ENCODE results near the gene CD9.
"Not testable (repeated sequence)": the region's sequence is repeated elsewhere in the genome, so short reads cannot be mapped to it uniquely, and the experiment has no call there.

Gene CD9

DNA sequence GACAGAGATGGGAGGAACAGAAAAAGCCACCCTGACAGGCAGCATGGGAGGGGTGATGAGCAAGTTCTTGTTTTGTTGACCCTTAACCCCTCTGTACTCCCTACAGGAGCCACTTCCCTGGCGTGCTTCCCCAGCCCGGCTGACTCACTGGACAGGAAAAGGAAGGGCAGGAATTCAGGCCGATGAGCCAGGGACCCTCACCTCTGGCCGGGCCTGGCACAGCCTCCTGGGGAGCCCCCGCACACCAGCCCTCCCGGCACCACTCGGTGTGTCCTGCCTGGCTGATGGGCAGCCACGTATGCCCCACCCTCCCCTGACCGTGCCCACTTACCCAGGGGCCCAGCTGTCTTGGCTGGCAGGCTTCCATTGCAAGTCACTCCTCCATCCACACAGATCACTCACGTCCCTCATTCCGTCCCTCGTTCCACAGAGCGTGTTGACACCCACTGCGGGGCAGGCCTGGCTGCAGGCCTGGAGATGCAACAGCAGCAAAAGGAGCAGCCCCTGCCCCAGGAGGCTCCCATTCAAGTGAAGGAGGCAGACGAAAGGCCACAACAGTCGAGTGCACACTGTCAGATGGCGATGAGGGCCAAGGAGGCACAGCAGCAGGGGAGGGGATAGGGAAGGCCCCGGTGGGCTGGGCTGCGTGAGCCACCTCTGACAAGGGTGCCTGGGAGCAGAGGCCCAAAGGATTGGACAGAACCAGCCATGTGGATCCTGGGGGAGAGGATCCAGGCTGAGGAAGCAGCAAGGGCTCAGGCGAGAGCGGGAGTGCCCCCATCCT, 19.7 kb upstream of the CD9 start:
- DNase-seq (ENCODE audit: low spot score), result peak; percentile 60

DNA sequence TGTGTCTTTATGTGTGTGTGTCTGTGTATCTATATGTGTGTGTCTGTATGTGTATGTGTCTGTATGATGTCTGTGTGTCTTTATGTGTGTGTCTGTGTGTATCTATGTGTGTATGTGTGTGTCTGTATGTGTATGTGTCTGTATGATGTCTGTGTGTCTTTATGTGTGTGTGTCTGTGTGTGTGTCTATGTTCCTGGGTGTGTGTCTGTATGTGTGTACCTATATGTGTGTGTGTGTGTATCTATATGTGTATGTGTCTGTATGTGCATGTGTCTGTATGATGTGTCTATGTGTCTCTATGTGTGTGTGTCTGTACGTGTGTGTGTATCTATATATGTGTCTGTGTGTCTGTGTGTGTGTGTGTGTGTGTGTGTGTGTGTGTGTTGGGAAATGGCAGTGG, 19.0 kb upstream of the CD9 start:
- DNase-seq (ENCODE audit: low spot score), result no peak

DNA sequence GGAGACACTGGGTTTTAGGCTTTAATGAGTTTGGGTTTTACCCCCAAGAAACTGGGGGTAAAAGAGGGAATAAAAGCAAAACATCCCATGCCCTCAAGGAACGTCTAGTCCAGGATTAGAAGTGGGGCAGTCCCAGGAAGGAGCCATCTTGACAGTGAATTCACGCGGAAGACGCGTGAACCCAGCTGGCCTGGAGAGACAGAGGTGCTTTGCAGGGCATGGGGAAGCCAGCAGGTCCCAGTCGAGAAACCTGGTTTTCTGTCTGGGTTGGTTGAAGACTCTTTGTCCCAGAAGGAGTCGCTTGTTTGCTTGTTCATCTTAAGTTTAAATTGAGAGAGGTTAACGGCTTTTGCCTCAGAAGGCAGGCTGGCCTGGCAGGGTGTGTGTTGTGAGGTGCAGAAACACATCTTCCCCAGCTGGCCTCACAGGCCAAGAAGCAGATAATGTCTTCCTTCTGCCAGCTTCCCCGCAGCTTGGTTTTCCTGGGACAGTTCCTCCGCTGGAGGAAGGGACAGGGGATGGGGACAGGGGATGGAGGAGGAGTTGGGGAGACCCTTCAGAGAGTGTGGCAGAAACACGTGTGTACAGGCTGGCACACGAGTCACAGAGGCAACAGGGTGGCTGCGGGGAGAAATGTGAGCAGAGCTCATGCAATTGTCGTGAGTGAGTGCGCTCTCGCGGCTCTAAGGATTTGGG, 18.5 kb upstream of the CD9 start:
- DNase-seq (ENCODE audit: low spot score), result no peak

DNA sequence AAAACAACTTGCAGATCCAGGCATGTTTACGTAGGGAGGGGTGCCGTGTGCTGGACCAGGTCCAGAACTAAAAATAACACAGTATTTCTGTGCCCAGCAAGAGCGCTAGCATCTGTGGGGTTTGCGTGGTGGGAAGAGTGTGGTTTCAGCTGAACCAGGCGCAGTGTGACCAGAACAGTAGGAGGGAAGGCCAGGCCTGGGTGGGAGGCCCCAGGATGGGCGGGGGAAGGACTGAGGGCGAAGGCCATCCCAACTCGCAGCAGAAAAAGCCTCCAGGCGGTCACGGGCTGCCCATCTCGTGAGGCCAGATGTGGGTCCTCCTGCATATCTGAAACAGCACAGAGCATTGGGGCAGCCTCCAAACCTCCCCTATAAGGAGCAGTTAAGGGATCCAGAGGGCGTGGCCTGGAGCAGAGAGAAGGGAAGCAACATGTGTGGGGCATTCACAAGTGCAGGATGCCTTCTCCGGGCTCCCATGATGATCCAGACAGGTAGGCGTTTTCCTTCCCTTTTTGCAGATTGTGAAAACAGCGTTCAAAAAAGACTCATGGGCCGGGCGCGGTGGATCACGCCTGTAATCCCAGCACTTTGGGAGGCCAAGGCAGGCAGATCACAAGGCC, 17.8 kb upstream of the CD9 start:
- DNase-seq (ENCODE audit: low spot score), result peak; percentile 42

DNA sequence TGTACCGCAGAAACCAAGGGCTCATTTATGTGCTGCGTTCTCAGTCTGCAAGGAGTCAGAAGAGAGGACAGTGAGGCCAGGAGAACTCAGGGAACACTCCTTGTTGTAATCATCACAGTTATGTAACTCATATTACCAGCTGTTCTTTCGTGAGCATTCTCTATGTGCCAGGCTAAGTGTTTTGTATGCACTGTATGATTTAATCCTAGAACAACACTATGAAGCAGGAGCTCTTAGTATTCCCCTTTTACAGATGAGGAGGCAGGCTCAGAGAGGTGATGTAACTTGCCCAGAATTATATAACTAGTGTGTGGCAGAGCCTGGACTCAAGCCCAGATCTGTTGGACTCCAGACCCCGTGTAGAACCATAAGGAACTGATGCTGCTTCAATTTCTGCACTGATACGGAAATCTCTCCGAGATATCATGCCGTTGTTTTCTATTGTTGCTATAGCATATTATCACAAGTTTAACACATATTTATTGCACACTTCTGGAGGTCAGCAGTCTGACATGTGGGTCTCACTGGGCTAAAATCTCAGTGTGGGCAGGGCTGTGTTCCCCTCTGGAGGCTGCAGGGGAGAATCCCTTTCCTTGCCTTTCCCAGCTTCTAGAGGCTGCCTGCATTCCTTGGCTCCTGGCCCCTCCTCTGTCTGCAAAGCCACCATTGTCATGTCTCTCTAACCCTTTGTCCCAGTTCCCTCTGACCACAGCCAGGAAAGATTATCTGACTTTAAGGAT, 16.3 kb upstream of the CD9 start:
- no peak for DNase-seq (ENCODE audit: low spot score)

DNA sequence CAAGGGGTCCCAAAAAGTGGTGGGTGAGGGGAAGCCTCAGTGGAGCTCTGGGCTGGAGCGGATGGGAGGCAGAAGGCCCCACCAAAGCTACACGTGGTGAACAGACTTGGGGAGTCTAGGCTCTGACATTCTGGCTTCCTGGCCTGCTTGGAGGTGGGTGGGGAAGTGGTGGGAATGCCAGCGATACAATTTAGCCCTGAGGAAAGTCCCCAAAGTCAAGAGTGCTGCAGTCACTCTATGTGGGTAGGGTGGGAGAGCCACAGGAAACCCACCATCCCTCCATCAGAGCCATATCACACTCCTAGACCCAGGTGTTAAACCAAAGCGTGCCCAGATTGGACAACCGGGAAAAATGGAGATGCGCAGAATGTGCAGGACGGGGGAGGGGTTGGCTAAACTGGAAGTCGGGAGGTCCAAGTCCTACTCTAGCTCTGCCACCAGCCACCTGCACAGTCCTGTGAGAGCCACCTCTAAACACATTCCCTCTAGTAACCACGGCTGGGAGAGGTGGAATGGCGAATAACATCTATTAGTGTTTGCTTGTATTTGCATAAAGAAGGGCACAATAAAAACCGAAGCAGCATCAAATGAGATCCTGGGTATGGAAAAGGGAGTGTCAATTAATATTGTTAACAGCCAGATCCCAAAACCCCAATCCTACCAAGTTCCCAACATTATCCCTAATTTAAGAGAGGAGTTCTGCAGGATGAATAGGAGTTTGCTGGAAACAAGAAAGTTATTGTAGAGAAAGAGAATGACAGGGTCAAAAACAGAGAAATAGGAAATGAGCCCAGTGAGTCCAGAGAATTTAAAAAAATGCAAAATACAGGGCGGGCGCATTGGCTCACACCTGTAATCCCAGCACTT, 14.0 kb upstream of the CD9 start:
- no peak for DNase-seq (ENCODE audit: low spot score)

DNA sequence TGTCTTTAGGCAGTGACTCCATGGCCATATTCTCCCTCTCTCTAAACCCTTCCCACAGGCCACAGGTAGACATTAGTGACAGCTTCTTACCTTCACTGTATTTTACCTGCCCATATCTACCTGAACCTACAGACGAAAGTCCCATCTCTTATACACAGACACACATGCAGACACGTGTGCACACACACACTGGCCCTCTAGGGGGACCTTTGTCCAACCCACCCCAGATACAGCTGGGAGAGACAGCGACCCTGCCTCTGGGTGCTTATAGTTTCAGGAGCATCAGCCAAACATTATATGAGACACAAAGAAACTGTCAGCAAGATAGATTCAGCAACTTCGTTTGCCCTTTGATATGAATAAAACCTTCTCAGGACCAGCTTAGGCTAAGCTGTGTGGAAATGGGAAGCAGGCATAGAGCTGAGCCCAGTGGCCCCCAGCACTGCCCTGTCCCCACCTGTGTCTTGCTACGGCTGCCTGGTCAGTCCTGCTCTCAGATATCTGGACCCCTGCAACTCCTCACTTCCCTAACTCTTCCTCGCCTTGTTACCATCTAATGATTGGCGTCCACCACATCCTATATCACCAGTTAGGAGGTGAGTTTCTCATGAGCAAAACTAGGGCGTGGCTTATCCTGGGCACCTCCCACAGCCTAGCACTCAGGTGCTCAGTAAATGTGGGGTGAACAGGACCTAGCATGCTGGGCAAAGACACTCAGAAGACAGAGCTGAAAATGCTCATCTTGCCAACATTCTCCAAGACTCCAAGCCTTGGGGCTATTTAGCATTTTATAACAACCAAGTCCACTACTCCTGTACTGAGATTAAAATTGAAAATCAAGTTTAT, 12.0 kb upstream of the CD9 start:
- DNase-seq (ENCODE audit: low spot score), result peak; percentile 37

DNA sequence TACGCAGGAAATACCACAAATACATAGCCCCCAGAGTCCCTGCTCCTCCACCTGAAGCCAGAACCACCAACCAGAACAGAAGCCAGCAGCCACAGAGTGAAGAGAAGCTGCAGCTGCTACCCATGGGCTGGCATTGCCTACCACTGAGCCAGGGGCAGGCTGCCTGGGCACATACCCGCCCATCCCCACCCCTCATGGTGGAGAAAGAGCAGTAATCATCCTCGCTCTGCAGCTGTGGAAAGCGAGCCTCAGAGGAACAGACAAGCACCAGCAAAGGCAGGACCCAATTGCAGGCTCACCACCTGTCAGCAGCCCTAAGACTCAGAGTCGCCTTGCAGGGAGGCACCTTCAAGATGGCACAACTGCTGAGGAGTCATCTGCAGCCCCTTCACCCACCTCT, 11.2 kb upstream of the CD9 start:
- DNase-seq (ENCODE audit: low spot score), result no peak

DNA sequence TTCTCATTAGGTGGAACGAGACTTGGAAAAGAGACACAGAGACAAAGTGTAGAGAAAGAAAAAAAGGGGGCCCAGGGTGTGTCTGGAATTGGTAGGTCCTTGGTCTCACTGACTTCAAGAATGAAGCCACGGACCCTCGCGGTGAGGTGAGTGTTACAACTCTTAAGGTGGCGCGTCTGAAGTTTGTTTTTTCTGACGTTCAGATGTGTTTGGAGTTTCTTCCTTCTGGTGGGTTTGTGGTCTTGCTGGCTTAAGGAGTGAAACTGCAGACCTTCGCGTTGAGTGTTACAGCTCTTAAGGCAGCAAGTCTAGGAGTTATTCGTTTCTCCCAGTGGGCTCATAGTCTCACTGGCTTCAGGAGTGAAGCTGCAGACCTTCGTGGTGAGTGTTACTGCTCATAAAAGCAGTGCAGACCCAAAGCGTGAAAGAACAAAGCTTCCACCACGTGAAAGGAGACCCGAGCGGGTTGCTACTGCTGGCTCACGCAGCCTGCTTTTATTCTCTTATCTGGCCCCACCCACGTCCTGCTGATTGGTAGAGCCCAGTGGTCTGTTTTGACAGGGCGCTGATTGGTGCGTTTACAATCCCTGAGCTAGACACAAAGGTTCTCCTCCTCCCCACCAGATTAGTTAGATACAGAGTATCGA, 10.1 kb upstream of the CD9 start:
- not testable (repeated sequence) for DNase-seq (ENCODE audit: low spot score)

DNA sequence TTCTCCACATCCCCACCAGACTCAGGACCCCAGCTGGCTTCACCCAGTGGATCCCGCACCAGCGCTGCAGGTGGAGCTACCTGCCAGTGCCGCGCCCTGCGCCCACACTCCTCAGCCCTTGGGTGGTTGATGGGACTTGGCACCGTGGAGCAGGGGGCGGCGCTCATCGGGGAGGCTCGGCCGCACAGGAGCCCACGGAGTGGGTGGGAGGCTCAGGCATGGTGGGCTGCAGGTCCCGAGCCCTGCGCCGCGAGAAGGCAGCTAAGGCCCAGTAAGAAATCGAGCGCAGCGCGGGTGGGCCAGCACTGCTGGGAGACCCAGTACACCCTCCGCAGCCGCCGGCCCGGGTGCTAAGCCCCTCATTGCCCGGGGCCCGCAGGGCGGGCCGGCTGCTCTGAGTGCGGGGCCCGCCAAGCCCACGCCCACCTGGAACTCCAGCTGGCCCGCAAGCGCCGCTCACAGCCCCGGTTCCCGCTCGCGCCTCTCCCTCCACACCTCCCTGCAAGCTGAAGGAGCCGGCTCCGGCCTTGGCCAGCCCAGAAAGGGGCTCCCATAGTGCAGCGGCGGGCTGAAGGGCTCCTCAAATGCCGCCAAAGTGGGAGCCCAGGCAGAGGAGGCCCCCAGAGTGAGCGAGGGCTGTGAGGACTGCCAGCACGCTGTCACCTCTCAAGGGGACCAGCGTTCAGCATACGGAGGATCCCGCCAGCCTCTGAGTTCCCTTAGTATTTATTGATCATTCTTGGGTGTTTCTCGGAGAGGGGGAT, 9.3 kb upstream of the CD9 start:
- not testable (repeated sequence) for DNase-seq (ENCODE audit: low spot score)

DNA sequence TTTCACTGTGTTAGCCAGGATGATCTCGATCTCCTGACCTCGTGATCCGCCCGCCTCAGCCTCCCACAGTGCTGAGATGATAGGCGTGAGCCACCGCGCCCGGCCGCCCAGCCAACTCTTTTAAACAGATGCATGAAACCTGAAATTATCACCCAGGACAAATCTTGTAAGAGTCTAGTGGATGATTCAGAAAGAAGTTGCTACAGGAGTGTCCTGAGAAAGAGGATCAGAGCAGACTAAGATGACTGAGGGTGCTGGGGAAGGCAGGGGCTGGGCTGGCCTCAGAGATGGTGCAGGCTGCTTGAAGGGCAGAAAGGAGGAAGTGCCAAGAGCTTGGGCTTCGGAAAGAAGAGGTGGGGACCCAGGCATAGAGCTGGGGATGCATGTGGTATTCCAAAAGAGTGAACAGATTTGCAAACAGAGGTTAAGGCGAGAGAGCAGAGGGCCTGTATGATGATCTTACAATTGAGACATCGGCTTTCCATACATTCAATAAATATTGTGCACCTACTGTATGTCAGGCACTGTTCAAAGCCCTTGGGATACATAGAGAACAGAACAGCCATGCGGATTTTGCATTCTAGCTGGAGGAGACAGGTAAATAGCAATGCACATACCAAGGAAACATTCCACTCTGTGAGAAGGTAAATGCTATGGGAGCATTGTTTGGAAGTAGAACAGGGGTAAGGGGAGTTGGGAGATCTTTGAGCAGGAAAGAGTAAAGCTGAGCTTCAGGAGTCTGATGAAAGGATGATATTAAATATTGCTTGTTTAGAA, 7.4 kb upstream of the CD9 start:
- DNase-seq (ENCODE audit: low spot score), result no peak

DNA sequence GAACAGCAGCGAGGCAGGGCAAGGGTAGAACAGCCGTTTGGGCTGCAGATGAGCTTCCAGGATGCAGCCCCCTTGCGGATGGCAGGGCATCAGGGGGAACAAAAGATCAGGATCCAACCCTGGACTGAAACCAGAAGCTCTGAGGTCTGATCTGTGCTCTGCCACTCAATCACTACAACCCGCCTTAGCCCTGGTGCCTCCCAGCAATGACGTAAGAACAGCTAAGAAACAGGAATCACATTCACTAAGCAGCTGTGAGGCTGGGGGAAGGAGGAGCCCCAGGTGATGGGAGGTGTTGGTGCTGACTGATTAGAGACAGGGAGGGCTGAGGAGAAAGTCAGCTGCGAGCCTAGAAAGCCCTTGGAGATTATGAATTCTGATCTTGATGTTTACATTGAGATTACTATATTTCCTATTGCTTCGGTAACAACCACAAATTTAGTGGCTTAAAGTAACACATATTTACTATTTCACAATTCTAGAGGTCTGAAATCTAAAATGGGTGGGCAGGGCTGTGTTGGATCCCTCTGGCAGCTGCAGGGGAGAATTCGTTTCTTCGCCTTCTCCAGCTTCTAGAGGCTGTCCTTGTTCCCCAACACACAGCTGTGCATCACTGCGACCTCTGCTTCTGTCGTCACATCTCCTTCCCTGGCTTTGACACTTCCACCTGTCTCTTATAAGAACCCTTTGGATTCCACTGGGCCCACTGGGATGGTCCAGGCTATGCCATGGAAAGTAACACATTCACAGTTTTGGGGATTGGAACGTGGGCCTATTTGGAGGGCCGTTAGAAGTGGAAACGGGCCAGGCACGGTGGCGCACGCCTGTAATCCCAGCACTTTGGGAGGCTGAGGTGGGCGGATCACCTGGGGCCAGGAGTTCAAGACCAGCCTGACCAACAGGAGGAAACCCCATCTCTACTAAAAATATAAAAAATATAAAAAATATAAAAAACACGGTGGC, 6.1 kb upstream of the CD9 start:
- DNase-seq (ENCODE audit: low spot score), result no peak

DNA sequence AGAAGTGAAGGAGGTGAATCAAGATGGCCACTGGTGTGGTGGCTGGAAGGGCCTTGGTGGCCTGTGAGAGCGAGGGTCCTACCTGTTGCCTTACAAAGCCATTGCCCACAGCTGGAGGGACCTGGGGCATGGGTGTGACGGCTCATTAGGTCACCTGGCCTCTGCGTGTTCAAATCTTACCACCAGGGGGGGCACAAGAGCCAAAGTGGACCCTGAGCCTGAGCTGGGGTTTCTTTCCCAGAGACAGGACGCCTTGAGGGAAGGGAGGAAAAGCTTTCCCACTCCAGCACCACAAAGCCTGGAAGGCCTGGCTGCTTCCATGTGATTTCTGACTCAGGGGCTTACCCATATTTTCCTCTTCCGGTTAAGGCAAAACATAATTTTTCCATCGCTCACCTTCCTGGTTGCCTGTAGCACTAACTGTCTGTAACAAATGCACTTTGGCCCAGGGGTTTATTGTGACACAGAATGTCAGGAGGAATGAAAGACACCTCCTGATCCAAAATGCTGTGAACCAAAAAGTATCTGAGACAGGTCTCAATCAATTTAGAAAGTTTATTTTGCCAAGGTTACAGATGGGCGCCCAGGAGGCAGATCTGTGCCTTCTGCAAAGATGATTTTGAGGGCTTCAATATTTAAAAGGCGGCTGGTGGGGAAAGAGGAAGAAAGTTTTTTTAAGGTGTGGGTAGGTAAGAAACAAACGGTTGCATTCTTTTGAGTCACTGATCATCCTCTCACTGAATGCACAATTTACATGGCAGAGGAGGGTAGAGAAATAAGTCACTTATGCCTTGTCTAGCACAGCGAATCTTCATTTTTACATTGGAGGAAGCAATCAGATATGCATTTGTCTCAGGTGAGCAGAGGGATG, 4.3 kb upstream of the CD9 start:
- peak; percentile 92 for DNase-seq (ENCODE audit: low spot score)

DNA sequence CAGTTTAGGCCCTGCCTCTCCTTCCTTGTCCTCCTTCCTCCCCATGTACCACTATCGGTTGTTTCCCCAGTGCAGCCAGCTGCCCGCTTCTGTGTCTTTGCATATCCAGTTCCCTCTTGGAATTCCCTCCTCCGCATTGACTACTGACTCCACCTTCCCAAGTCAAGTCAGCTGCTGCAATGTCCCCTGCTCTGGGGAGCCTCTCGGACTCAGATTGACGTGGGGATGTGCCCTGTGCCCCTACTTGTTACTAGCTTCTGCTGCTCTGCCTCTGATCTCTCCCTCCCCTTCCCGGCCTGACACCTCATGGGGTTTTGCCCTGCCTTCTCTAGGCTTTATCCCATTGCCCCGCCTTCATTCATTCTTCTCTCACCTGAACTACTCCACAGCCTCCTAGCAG, 2.1 kb upstream of the CD9 start:
- peak; percentile 69 for DNase-seq (ENCODE audit: low spot score)

DNA sequence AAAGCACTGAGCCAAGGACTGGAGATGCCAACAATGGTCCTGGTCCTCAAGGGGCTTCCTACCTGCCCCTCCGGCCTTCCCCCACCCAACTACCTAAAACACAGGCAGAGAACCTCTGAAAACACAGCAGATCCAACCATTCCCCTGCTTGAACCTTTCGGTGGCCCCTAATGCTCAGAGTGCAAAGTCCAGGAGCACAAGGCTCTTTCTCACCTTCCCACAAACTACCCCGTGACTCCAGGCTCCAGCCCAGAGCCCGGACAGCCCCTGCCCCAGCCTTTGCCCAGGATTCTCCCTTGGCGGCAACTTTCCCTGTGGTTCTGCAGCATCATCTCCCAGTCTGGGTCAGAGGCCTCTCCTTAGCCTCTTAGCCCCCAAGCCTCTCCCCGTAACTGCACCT, 1.6 kb upstream of the CD9 start:
- no peak for DNase-seq (ENCODE audit: low spot score)

DNA sequence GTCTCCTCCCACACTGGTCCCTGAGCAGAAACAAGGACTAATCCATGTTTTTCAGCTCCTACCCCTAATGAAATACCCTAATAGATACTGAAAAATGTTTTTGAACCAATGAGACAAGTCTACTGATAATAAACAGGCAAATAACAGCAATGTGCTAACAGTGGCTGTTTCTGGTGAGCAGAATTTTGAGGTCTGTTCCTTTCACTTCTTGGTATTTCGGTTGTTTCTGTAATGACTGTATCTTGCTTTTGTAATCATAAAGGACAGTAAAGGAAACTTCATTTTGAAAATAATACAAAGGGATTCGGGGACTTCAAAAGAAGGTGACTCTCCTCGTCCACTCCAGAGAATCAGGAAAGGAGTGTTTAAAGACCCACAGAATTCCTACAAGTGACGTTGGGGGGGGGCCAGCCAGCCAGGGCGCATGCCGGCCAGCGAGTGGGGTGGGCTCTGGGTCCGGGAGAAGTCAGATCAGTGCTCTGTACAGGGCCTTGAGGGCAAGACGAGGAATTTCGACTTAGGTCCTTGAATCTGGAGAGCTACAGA, 1.1 kb upstream of the CD9 start:
- DNase-seq (ENCODE audit: low spot score), result no peak
